ENCODE results near the gene TPCN1.

DNA sequence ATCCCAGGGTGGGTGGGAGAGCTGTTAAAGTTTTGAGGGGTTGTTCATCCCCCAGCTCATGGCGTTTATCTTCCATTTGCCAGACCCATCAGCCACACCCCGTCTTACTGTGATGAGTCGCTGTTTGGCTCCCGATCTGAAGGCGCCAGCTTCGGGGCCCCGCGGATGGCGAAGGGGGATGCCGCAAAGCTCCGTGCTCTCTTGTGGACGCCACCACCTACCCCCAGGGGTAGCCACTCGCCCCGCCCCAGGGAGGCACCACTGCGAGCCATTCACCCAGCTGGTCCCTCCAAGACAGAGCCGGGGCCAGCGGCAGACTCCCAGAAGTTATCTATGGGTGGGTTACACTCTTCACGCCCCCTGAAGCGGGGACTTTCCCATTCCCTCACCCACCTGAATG, 30.0 kb upstream of the TPCN1 start:
- TF ChIP-seq, protein P1, sequence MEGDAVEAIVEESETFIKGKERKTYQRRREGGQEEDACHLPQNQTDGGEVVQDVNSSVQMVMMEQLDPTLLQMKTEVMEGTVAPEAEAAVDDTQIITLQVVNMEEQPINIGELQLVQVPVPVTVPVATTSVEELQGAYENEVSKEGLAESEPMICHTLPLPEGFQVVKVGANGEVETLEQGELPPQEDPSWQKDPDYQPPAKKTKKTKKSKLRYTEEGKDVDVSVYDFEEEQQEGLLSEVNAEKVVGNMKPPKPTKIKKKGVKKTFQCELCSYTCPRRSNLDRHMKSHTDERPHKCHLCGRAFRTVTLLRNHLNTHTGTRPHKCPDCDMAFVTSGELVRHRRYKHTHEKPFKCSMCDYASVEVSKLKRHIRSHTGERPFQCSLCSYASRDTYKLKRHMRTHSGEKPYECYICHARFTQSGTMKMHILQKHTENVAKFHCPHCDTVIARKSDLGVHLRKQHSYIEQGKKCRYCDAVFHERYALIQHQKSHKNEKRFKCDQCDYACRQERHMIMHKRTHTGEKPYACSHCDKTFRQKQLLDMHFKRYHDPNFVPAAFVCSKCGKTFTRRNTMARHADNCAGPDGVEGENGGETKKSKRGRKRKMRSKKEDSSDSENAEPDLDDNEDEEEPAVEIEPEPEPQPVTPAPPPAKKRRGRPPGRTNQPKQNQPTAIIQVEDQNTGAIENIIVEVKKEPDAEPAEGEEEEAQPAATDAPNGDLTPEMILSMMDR (IDR thresholded peaks at IDR 0.05; ENCODE audit: insufficient read depth, low read depth, low read length): no peak
- no peak for TF ChIP-seq EZH2 (IDR thresholded peaks at IDR 0.05; ENCODE audit: insufficient read depth, low read length)
